Measurements from ENCODE around the gene DOP1A.
A peak's percentile ranks its signal among the peaks of the same experiment; 100 is the strongest.

The DOP1A gene, protein sequence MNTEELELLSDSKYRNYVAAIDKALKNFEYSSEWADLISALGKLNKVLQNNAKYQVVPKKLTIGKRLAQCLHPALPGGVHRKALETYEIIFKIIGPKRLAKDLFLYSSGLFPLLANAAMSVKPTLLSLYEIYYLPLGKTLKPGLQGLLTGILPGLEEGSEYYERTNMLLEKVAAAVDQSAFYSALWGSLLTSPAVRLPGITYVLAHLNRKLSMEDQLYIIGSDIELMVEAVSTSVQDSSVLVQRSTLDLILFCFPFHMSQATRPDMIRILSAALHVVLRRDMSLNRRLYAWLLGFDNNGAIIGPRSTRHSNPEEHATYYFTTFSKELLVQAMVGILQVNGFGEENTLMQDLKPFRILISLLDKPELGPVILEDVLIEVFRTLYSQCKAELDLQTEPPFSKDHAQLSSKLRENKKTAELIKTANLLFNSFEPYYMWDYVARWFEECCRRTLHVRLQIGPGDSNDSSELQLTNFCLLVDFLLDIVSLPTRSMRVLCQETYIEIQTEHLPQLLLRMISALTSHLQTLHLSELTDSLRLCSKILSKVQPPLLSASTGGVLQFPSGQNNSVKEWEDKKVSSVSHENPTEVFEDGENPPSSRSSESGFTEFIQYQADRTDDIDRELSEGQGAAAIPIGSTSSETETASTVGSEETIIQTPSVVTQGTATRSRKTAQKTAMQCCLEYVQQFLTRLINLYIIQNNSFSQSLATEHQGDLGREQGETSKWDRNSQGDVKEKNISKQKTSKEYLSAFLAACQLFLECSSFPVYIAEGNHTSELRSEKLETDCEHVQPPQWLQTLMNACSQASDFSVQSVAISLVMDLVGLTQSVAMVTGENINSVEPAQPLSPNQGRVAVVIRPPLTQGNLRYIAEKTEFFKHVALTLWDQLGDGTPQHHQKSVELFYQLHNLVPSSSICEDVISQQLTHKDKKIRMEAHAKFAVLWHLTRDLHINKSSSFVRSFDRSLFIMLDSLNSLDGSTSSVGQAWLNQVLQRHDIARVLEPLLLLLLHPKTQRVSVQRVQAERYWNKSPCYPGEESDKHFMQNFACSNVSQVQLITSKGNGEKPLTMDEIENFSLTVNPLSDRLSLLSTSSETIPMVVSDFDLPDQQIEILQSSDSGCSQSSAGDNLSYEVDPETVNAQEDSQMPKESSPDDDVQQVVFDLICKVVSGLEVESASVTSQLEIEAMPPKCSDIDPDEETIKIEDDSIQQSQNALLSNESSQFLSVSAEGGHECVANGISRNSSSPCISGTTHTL (N-terminal part only)

DNA sequence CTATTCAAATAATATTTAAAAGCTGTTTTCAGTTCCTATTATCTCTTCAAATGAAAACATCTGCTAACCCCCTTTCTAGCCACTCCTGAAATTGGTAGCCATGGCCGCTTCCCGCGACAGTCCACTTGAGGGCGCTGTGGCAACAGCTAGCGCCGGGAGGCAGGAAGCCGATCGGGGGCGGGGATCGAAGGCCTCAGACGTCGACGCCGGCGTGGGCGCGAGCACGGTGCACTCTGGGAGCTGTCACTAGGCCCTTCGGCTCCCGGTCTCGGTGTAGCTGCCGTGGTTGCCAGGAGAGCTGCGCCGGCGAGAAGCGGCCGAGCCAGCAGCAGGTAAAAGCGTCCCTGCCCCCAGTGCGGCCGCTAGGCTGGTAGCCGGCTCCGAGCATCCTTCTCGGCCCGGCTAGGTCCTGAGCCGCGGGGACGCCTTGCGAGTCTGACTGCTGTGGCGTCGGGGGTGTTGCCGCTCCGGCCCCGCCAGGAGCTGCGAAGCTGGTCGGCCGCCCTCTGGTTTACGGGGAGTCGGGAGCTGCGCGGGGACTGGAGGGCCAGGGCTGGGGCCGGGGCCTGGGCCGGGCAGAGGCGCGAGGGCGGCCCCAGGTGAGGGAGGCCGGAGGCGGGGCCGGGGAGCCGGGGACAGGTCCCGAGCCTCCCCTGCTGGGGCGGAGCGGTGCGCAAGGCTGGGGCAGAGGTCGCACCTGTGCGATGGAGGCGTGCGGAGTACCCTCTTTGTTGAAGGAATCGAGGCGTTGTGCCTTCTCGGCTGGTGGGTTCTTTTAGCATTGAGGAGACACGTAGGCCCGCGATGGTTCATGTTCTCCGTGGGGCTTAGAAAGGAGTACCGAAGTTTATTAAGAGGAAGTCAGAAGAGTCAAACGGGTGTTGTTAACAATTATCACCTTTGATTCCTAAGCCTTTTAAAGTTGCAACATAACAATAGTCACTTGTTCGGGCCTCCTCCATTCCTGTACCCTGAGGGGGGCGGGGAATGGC, at the start of gene DOP1A:
TSS of gene DOP1A (plus strand) at position 224 of the 992 bp plus-strand sequence. CDS start 29,307 bp downstream, outside the sequence.
- DNase-seq: peak; percentile 97

DNA sequence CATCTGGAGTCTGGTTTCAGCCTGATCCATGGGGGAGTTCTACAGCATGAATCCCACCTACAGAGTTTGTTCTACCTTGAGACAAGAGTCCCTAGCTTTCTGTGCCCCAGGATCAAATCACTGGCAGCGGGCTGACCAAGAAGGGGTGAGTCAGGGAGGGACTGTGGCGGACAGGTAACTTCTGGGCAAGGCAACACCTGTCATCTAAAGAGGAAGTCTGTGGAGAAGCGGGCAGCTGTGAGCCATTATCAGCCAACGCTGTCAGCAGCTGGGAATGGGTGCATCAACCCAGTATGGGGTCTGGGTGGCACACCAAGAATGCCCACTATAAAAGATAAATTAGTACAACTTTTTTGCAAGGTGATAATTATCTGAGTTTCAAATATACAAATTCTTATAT, 47.7 kb upstream of the DOP1A start:
- DNase-seq: no peak

DNA sequence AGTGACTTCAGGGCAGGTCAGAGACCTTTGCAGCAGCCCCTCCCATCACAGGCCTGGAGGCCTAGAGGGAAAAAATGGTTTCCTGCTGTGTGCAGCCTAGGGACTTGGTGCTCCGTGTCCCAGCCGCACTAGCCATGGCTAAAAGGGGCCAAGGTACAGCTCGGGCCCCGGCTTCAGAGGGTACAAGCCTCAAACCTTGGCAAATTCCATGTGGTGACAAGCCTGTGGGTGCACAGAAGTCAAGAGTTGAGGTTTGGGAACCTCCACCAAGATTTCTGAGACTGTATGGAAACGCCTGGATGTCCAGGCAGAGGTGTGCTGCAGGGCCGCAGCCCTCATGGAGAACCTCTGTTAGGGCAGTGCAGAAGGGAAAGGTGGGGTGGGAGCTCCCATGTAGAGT, 35.8 kb upstream of the DOP1A start:
- DNase-seq: no peak

DNA sequence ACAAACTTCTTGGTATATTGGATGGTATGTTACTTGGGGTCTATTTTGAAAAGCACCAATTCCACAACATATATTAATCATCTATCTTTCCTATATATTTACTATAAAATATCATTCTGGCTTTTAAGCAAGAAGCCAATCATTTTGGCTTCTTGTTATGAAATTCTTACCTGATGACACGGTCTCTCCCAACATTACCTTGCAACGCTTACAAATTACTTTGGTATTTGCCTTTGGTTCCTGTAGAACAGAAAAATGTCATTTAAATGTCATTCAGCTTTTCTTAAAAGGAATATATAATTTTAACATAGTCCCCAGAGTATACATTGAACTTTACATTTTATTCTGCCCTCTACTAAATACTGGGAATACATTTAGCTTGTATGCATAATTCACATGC, 29.2 kb upstream of the DOP1A start:
- no peak for DNase-seq

DNA sequence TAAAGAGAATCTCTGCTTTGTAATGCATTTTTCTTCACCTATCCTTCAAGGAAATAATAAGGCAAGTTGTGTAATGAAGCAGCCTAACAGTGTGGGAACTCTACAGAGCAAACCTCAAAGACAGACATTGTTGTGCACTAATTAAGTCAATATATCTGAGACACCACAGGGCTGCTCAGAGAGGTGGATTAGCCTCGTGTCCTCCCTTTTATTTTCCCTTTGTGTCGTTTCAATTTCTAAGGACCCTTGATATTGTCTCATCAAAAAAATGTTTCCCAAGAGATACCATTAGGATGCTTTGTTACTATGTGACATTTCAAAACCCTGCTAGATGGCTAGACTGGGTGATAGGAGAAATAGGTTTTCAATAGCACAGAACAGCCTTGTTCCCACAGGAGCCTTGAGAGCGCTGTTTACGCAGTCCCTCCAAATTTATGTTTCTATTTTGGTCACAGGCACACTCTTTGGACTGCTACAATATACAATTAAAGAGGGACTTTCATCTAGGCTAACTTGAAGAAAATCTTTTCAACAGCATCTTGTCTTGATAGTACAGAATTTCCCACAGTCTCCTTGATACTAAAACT, 24.9 kb upstream of the DOP1A start:
- no peak for DNase-seq

DNA sequence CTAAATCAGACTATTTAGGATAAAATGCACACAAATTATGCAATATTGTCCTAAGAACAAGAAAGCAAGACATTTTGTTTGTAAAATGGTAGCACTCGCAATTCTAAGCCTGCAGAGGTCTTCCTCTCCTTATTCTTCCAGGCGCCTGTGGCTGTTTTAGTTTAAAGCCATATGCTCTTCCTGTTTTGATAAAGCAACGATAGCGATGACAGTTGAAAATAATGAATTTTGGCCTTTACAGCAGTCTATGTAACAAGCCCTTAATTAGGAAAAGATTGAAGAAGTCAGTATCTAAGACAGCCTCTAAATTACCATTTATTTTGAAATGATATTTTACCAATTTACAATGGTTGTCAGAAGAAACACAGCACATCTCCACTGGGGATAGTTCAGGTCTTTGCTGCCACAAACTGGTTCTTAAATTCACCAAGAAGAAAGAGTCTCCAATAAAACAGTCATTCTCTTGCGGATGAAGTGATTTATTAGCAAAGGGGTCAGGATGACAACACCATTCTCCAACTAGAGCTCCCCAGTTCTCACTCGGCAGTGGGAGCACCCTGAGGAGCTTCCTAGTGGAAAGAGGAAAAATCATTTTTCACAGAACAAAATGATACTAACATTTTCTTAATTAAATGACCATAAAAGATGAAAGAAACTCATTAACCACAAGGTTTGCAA, 23.2 kb upstream of the DOP1A start:
- DNase-seq: no peak

DNA sequence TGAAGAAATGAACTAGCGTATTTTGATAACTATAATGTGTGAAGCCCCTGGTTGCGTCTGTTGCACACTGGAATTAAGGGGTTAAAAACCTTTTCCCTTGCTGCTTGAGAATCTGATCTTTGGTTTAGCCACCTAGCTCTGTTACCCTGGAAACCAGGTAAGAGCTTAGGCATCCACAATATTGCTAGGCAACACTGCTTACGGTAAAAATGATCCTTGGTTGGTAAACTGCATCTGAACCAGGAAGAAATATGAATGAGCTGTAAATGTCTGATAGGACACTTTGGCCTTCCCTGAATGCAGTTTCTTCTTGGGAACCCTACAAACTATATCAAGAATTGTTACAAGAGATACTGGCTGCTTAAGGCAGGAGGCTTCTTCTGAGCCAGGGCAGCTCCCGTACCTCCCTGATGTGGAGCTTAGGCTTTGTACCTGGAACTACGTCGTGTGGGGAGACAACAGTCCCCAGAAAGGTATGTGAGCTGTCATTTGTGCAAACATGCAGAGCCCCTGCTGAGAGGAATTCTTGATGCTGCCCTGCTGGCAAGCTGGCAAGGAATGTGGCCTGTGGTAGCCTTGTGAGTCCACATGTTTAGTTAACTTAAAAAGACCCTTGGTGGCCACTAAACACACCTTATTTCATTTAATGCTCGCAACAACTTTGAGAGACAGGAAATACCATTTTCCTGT, 20.3 kb upstream of the DOP1A start:
- DNase-seq: no peak

DNA sequence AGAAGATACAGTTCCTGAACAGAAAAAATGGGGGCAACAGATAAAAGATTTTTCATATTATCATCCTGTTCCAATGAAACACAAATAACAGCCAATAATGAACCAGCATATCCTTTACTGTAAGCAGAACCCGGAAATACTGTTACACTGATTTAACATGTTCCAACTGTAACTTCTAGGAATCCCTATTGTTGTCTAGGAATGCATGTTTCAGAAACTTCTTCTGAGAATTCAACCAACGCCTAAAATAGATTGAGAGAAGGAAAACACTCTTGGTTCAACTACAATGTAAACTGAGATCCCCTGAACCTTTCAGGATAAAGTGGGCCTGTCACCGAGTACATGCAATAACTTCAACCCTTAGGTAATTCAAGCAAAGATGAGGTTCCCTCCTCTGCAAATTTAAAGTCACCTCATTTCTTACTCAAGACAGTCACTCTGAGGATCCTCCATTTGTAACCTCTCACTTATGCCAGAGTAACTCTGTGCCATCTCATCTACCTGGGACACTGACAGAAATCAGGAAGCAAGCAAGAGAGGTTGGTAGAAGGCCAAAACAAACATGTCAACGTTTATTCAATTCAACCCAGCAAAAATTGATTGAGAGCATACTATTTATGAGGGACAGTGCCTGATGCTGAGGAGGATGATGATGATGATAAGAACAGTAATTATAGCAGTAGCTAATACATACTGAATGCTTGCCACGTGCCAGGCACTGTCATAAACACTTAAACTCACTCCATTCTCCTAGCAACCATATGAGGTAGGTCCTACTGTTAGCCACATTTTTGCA, 15.9 kb upstream of the DOP1A start:
- no peak for DNase-seq

DNA sequence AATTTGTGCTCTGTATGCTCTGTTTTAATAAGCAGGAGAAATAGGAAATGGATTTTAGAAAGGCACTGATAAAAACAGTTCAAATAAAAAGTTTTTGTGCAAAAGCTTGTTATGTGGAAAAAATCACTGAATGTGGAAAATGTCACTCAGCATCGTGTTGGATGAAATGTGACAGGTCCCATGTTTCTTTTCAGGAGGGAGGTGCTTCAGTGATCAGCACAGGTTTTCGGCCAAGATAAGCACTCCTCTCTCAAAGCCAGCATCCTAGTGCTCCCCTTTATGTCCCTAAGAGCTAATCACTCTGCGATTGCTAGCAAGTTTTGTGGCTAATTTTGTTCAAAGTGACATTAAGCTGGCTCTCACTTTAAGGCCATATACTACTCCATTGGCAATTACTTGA, 13.8 kb upstream of the DOP1A start:
- DNase-seq: no peak

DNA sequence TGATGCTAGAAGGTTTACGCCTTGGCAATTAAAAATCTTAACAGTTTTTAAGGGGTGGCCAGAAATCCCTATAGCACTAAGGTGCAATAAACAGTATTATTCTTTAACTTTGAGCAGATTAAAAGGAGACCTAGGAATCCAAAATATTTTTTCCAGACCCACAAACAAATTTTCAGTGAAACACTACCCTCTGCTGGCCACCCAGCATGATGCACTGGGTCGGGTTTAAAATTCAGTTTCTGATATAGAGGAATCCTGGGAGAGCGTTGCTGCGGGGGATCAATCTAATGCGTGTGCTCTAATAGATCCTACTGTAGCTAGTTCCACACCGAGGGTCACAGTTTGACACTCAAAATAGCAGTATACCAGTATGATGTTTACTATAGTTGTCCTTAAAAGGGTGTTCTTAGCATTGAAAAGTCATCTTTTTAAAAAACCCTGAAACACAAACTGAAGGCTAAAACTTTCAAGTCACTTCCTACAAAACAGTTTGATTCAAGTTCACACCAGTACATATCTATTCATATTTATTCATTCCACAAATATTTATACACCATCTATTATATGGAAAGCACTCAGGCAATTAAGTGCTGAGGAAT, 12.0 kb upstream of the DOP1A start:
- no peak for DNase-seq

DNA sequence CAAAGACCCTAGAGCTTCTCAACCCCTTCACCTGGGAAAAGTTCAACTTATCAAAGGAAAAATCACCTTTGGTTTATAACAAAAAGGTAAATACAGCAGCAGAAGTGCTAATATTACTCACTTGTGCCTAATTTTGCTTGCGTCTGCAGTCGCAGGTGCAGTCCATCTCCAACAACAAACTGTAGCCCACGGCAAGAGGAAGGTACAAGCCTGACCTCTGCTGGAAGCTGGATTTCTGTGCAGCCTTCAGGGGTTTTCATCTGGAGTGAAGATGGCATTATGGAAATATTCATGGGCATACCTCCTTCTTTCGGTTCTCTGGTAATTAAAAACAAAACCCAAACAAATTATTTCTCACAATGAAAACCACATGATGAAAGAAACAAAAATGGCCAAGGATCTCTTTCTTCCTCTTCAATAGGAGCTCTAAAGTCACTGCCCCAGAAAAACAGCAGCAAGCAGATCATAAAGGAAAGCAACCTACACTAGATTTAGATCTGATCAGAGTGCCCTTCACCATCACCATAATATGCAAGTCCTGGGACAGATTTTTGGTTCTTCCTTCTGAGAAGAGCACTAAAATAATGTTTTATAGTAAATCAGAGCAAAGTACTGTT, 9.7 kb upstream of the DOP1A start:
- no peak for DNase-seq

DNA sequence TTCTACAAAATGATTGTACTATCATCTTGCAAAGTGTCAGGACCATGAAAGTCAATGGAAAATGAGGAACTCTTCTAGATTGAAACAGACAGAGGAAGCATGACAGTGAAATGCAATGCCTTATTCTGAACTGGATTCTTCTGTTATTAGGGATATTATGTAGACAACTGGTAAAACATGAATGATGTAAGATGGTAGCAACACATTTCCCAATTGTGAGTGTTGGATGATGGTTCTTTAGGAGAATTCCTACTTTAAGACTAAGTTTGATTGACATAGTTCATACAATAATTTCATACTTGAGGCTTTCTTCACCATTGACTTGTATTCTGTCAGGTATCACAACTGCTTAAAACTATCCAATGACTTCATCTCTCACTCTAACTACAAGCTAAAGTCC, 6.3 kb upstream of the DOP1A start:
- no peak for DNase-seq

DNA sequence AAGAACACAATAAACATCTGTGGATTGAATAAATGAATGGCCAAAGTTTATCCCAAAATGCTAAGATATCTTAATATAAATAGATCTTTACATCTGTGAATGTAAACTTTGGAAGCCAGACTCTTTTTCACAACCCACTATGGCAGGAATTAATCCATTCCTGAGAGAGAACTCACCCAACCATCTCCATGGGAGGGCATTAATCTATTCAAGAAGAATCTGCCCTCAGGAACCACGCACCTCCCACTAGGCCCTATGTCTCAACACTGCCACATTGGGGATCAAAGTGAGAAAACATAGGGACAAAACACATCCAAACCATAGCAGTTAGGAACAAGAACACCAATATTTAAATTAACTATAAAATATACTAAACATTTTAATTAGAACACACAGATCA, 5.2 kb upstream of the DOP1A start:
- DNase-seq: no peak

DNA sequence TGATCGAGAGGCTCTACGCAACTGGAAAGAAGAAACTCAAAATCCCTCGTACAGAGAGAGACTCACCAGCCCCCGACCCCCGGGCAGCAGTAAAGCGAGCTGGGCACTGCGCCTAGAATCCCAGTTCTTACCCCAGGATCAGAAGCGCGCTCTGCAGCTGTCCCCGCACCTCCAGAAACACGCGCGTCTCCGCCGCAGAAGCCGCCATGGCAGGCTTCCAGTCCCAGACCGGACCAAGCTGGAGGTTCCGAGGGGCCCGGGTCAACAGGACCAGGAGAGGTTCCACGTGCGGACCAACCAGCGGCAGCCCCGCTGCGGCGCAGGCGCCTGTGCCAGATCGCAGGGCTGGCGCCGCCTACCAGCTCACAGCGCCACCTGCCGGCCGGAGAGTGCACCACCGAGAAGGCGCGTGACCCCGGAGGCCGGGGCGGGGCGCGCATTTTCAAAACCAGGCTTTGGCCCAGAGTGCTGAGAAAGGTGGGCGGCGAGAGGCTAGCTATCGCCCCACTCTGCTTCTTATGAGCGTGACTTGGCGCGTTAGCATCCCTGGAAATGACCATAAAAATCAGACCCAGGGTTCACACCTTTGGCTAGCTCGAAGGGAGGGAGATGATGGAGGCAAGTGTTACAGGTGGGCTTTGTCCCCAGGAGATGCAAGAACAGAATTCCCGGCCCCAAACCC, 1.8 kb upstream of the DOP1A start, which contains the start of gene UBE3D:
TSS of gene UBE3D (minus strand) at position 331 of the 682 bp plus-strand sequence. CDS start at position 208, 123 bp downstream.
- DNase-seq: peak; percentile 97

DNA sequence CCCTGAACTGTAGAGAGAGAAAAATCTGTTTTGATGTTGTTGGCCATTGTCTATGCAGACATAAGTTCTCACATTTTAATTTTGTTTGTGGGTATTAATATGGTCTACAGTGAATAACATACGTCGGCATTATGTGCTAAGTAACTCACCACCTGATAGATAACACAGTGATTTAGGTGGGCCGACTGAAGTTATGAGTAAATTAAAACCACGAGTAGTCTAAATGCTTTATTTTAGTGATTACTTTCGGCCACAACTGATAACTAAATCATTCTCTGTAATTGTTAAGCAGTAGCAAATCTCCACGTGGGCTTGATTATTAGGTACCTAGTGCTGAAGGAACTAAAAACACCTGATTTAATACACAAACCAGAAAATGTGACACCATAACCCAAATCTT, 1.1 kb downstream of the DOP1A start:
- no peak for DNase-seq

DNA sequence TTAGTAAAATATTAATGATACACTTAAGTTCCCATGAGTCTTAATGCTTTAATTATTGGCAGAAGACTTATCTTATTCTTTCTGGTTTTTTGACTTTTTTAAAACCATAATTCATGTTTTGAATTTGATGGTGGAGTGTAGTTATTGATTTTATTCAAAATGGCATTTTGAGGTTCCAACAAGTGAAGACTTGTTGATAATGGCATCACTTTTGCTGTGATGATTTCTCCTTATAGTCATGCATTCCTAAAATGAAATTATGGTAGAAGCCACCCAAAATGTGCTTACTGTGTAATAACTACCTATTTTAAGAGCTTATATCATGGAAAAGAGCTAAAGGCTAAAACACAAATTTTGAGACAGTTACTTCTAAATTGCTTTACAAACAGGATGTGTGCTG, 2.2 kb downstream of the DOP1A start:
- DNase-seq: no peak

DNA sequence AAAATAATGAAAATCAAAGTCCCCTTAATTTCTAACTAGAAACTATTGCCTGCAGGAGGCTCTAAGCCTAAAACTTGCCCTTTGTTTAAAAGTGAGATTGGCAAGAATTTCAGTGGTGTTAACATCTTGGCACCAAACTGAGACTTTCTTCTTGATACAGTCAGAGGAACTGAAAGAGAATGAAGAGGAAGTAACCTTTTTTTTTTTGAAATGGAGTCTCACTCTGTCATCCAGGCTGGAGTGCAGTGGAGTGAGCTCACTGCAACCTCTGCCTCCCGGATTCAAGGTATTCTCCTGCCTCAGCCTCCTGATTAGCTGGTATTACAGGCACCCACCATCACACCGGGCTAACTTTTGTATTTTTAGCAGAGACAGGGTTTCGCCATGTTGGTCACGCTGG, 3.6 kb downstream of the DOP1A start:
- DNase-seq: no peak

DNA sequence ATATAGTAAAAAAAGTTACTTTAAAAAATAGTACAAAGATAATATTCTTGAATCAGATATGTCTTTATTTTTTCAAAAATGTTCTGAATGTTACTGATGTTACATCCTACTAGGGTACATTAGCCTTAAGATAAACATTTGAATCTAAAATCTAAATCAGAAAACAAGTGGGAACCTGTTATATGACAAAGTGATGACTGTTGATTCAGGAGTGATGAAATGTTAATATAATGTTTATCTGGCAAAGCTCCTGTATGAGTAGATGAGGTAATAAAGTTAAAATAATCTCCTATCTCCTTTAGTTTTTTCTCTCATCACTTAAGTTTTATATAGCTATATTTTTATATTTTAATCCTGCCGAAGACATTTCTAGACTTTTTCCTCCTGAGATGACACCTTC, 4.2 kb downstream of the DOP1A start:
- no peak for DNase-seq

Data from activated CD4-positive, CD25-positive, alpha-beta regulatory T cell treated with anti-CD3 and anti-CD28 coated beads, Interleukin-2, amount 50 U/mL, for 72 hours (primary cell).